A673 (cell line): Measurements from ENCODE around the gene MRRF.

Experiments
- EZH2 ChIP-seq: fragments of 200-600 bp; sonication (generic); IDR thresholded peaks from 2 replicates; pipeline ENCODE4 v1.6.1; 2017; ENCODE audit warnings: borderline replicate concordance, low read depth, mild to moderate bottlenecking, mixed read lengths, antibody characterized with exemption, low read length; ENCODE audit not compliant: poor library complexity, severe bottlenecking
- TF ChIP-seq, protein P1 (sequence below): fragments of 300-800, 200-600 bp; sonication (generic); conservative IDR thresholded peaks from 2 replicates; pipeline ENCODE4 v1.5.1; 2017; ENCODE audit warnings: low read depth, mild to moderate bottlenecking, antibody characterized with exemption, low read length, moderate library complexity, mixed read lengths

- no peak for TF ChIP-seq EZH2
- TF ChIP-seq, protein P1, sequence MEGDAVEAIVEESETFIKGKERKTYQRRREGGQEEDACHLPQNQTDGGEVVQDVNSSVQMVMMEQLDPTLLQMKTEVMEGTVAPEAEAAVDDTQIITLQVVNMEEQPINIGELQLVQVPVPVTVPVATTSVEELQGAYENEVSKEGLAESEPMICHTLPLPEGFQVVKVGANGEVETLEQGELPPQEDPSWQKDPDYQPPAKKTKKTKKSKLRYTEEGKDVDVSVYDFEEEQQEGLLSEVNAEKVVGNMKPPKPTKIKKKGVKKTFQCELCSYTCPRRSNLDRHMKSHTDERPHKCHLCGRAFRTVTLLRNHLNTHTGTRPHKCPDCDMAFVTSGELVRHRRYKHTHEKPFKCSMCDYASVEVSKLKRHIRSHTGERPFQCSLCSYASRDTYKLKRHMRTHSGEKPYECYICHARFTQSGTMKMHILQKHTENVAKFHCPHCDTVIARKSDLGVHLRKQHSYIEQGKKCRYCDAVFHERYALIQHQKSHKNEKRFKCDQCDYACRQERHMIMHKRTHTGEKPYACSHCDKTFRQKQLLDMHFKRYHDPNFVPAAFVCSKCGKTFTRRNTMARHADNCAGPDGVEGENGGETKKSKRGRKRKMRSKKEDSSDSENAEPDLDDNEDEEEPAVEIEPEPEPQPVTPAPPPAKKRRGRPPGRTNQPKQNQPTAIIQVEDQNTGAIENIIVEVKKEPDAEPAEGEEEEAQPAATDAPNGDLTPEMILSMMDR = no peak
Measured at GRCh38 chr9:122340161-122340560, 75.5 kb downstream of the MRRF start.
